Activated naive CD4-positive, alpha-beta T cell treated with anti-CD3 and anti-CD28 coated beads, Interleukin-2, amount 50 U/mL, for 24 hours (primary cell): ENCODE results near the gene RPEL1.
"Not testable (repeated sequence)": the region's sequence is repeated elsewhere in the genome, so short reads cannot be mapped to it uniquely, and the experiment has no call there.

Experiments
- H3K27ac Mint-ChIP-seq: one replicate; pipeline ENCODE4 v1.8.0; 2021; ENCODE audit warnings: mild to moderate bottlenecking, mixed read lengths
- H3K27me3 Mint-ChIP-seq: one replicate; pipeline ENCODE4 v1.8.0; 2021; ENCODE audit warnings: mixed read lengths
- H3K36me3 Mint-ChIP-seq: one replicate; pipeline ENCODE4 v1.8.0; 2021; ENCODE audit warnings: mixed read lengths
- H3K4me1 Mint-ChIP-seq: one replicate; pipeline ENCODE4 v1.8.0; 2021; ENCODE audit warnings: mixed read lengths
- H3K4me3 Mint-ChIP-seq: one replicate; pipeline ENCODE4 v1.8.0; 2021; ENCODE audit warnings: mild to moderate bottlenecking, mixed read lengths
- H3K9me3 Mint-ChIP-seq: one replicate; pipeline ENCODE4 v1.8.0; 2021; ENCODE audit warnings: mixed read lengths

RPEL1 gene

DNA sequence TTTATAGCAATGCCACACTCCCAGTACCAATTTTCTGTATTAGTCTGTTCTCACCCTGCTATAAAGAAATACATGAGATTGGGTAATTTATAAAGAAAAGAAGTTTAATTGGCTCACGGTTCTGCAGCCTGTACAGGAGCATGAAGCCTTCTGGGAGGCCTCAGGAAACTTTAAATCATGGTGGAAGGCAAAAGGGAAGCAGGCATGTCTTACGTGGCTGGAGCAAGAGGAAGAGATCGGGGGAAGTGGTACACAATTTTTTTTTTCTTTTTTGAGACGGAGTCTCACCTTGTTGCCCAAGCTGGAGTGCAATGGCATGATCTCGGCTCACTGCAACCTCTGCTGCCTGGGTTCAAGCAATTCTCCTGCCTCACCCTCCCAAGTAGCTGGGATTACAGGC lies 21.0 kb upstream of the RPEL1 start:
- not testable (repeated sequence) for H3K9me3 Mint-ChIP-seq, H3K4me3 Mint-ChIP-seq, H3K36me3 Mint-ChIP-seq, H3K27me3 Mint-ChIP-seq, H3K4me1 Mint-ChIP-seq, H3K27ac Mint-ChIP-seq

DNA sequence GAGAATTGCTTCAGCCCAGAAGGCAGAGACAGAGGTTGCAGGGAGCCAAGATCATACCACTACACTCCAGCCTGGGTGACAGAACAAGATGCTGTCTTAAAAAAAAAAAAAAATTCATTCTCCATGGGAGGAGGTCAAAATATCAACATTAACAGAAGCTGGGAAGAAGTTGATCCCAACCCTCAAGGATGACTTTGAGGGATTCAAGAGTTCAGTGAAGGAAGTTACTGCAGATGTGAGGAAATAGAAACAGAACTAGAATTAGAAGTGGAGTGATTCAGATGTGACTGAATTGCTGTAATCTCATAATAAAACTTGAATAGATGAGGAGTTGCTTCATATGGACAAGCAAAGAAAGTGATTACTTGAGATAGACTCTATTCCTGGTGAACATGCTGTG lies 19.7 kb upstream of the RPEL1 start:
- no peaks in the 10 kb centered on the region for H3K4me1 Mint-ChIP-seq
- H3K27ac Mint-ChIP-seq: no peak overlapping the region
- peaks cover 5% of the 10 kb centered on the region for H3K9me3 Mint-ChIP-seq
- no peak overlapping the region for H3K4me3 Mint-ChIP-seq
- no peaks in the 10 kb centered on the region for H3K27me3 Mint-ChIP-seq
- peaks cover 7% of the 10 kb centered on the region for H3K36me3 Mint-ChIP-seq

DNA sequence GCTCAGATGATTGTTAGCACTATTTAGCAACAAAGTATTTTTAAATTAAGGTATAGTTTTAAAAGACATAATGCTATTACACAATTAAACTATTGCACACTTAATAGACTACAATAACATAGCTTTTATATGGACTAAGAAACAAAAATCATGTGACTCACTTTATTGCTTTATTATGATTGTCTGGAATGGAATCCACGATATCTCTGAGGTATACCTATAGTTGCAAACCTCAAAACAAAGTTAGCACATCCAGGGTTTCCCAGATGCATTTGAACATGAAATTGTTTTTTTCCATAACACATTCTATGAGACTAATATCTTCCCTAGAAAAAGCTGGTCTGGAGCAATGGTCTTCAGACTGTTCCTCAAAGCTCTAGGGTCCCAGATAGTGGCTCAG lies 18.3 kb upstream of the RPEL1 start:
- Mint-ChIP-seq H3K27ac (no peak overlapping the region), H3K4me1 (no peaks in the 10 kb centered on the region), H3K27me3 (no peaks in the 10 kb centered on the region), H3K9me3 (peaks cover 5% of the 10 kb centered on the region), H3K36me3 (peaks cover 5% of the 10 kb centered on the region), H3K4me3 (no peak overlapping the region)

DNA sequence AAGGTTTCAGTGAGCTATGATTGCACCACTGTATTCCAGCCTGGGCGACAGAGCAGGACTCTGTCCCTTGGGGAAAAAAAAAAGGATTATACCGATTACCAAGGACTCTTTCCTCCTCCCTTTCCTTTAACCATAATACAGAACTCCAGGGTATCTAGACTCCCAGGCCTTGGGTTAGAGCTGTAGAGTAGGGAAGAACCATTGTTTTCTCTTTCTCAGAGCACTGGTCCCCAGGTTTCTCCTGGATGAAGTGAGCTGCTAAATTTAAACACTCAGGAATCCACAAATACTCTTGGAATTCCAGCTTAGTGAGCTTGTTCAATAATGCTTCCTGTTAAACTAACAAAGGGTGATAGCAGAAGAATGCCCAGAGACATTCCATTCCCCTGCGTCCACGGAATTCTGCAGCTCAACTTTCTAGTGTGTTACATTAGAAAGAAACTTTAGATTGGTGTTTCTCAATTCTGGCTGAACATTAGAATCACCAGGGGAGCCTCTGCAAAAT lies 14.6 kb upstream of the RPEL1 start:
- no peaks in the 10 kb centered on the region for H3K9me3 Mint-ChIP-seq
- H3K27ac Mint-ChIP-seq: no peak overlapping the region
- H3K36me3 Mint-ChIP-seq: no peaks in the 10 kb centered on the region
- H3K27me3 Mint-ChIP-seq: no peaks in the 10 kb centered on the region
- H3K4me3 Mint-ChIP-seq: no peak overlapping the region
- no peaks in the 10 kb centered on the region for H3K4me1 Mint-ChIP-seq

DNA sequence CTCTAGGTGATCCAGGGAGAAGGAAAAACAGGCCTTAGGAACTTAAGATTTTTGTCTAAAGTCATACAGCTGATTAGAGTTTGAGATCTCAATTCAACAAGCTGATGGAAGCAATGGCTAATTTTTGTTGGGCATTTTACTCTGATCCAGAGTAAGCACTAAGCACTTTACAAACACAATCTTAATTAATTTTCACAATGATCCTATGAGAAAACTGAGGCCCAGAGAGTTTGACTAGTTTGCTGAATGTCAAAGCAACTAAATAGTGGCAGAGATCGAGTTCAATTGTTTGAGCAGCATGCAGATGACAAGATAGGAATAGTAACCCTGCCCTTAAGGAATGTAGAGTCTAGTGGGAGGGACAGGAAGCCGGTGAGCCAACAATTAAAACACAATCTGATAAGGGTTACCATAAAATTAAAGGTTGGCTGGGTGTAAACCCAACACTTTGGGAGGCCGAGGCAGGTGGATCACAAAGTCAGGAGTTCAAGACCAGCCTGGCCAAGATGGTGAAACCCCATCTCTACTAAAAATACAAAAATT lies 13.5 kb upstream of the RPEL1 start:
- H3K27me3 Mint-ChIP-seq: no peaks in the 10 kb centered on the region
- H3K4me3 Mint-ChIP-seq: no peak overlapping the region
- no peaks in the 10 kb centered on the region for H3K36me3 Mint-ChIP-seq
- no peak overlapping the region for H3K27ac Mint-ChIP-seq
- H3K9me3 Mint-ChIP-seq: no peaks in the 10 kb centered on the region
- H3K4me1 Mint-ChIP-seq: no peaks in the 10 kb centered on the region

DNA sequence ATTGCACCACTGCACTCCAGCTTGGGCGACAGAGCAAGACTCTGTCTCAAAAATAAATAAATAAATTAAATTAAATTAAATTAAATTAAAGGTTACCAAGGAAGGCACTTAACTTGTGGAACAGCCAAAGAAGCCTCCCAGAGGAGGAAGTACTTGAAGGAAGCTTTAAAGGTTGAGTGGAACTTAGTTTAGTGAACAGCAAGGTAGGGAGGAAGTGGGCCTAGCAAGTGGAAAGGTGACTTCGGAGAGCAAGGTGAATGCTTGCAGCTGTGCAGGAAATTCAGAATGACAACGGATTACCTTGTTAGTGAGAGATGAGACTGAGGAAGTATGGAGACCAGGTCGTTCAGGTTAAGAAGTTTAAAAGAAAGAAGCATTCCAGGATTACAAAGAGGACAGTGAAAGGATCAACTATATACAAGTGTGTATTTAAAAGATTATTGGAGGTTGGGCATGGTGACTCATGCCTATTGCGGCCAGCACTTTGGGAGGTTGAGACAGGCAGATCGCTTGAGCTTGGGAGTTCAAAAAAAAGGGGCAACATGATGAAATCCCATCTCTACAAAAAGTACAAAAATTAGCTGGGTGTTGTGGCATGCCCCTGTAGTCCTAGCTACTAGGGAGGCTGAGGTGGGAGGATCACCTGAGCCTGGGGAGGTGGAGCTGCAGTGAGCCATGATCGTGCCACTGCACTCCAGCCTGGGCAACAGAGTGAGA lies 12.8 kb upstream of the RPEL1 start:
- Mint-ChIP-seq H3K4me1 (no peaks in the 10 kb centered on the region), H3K9me3 (no peaks in the 10 kb centered on the region), H3K4me3 (no peak overlapping the region), H3K36me3 (no peaks in the 10 kb centered on the region), H3K27me3 (no peaks in the 10 kb centered on the region), H3K27ac (no peak overlapping the region)

DNA sequence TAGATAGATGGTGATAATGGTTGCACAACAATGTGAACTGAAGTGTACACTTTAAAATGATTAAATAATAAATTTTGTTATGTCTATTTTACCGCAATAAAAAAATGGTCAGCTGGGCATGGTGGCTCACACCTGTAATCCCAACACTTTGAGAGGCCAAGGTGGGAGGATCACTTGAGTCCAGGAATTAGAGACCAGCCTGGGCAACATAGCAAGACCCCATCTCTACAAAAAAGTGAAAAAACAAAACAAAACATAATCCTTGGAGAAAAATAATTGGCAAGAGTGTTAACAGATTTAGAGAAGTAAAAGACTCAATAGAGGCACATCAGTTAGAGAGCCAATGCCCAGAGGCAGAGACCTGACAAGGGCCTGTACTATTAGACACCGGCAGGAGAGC lies 9.9 kb upstream of the RPEL1 start:
- Mint-ChIP-seq H3K36me3 (no peaks in the 10 kb centered on the region), H3K4me3 (no peak overlapping the region), H3K27me3 (no peaks in the 10 kb centered on the region), H3K27ac (peak overlapping the region; percentile 43), H3K4me1 (peaks cover 6% of the 10 kb centered on the region), H3K9me3 (no peaks in the 10 kb centered on the region)

DNA sequence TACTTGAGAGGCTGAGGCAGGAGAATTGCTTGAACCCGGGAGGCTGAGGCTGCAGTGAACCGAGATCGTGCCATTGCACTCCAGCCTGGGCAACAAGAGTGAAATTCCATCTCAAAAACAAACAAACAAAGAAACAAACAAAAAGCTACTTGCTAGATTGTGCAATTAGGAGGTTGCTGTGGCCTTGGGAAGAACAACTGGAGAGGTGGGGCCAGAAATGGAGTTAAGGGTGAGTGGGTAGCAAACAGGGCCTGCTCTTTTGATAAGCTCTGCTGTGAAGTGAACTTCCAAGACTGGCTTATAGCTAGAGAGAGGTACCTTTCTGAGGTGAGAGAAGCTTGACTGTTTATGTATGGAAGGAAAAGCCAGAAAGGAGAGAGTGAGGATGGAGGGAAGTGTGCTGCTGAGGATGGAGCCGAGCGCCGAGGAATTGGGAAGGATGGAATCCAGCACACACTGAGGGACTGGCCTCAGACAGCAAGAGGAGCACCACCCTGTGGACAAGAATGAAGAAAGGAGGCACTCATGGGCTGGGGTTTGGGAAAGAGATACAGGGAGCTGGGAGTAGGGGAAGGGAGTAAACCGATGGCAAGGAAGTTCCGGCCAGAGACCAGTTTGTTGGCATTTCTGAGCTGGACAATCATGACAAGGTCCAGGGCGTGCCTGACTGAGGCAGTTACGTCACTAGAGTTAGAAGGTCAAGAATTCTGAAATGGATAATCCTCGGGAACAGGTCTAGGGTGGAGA lies 7.0 kb upstream of the RPEL1 start:
- H3K36me3 Mint-ChIP-seq: no peaks in the 10 kb centered on the region
- no peak overlapping the region for H3K27ac Mint-ChIP-seq
- H3K27me3 Mint-ChIP-seq: no peaks in the 10 kb centered on the region
- H3K4me1 Mint-ChIP-seq: peaks cover 10% of the 10 kb centered on the region
- no peaks in the 10 kb centered on the region for H3K9me3 Mint-ChIP-seq
- H3K4me3 Mint-ChIP-seq: no peak overlapping the region

DNA sequence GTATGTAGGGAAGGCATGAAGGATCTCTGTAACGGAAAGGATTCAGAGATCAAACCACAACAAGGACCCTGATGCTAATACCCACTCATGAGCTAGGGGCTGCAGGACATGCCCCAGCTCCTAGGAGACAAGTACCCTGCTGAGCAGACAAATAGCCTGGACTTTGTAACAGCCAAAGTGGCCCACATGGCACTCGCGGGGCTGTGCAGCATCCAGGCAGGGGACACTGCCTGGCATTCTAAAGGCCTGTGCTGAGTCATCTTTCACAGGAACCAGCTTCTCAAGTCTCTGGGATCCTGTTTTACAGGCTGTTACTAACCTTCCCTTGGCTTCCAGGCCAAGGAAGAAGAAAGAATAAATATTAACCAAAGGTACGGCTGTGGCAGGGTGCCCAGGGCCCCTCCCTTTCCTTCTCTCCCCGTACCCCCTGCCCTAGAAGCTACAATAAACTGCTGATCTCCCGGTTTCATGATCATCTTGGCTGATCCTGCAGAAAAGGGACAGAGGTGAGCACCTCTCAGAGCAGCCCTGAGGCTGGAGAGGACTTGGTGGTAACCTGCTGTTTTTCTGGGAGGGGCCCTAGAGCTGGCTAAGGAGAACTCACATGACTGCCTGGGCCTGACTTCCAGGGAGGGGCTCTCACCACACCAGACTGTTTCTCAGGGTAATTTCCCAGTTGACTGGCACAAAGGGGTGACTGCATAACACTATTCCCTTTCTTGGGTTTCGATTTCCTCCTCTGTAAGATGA lies 4.2 kb upstream of the RPEL1 start:
- H3K27me3 Mint-ChIP-seq: no peaks in the 10 kb centered on the region
- H3K9me3 Mint-ChIP-seq: no peaks in the 10 kb centered on the region
- H3K27ac Mint-ChIP-seq: no peak overlapping the region
- no peaks in the 10 kb centered on the region for H3K36me3 Mint-ChIP-seq
- H3K4me1 Mint-ChIP-seq: peaks cover 10% of the 10 kb centered on the region
- no peak overlapping the region for H3K4me3 Mint-ChIP-seq

DNA sequence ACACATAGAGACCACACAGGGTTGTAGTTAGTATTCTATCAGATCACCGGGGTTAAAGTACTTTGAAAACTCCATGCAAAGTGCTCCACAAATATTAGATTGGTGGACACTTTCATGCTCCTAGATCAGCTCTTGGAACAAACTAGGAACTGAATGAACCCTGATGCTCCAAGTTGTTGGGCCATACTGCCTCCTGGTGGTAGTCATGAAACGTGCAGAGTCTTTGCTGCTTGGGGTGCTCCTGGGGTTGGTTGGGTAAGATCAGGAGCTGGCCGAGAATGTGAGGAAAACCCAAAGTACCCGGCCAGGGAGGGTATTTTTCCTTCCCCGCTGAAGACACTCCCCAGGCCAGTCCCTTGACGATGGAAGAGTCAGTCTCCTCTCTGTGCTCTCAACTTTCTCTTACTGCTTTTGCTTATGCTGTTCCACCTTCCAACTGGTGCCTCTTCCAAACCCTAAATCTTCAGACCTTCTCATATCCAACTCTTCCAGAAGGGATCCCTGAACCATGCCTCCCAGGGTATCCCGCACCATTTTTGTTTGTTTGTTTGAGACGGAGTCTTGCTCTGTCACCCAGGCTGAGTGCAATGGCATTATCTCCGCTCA lies 918 bp upstream of the RPEL1 start:
- Mint-ChIP-seq H3K27me3 (no peaks in the 10 kb centered on the region), H3K27ac (no peak overlapping the region), H3K4me3 (no peak overlapping the region), H3K9me3 (no peaks in the 10 kb centered on the region), H3K4me1 (peaks cover 10% of the 10 kb centered on the region), H3K36me3 (no peaks in the 10 kb centered on the region)

DNA sequence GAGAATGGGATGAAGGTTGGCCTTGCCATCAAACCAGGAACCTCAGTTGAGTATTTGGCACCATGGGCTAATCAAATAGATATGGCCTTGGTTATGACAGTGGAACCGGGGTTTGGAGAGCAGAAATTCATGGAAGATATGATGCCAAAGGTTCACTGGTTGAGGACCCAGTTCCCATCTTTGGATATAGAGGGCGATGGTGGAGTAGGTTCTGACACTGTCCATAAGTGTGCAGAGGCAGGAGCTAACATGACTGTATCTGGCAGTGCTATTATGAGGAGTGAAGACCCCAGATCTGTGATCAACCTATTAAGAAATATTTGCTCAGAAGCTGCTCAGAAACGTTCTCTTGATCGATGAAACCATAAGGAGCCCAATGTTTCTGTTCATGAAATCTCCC lies 637 bp downstream of the RPEL1 start:
- Mint-ChIP-seq H3K9me3 (no peaks in the 10 kb centered on the region), H3K27ac (no peak overlapping the region), H3K36me3 (no peaks in the 10 kb centered on the region), H3K4me3 (no peak overlapping the region), H3K4me1 (peaks cover 6% of the 10 kb centered on the region), H3K27me3 (no peaks in the 10 kb centered on the region)

DNA sequence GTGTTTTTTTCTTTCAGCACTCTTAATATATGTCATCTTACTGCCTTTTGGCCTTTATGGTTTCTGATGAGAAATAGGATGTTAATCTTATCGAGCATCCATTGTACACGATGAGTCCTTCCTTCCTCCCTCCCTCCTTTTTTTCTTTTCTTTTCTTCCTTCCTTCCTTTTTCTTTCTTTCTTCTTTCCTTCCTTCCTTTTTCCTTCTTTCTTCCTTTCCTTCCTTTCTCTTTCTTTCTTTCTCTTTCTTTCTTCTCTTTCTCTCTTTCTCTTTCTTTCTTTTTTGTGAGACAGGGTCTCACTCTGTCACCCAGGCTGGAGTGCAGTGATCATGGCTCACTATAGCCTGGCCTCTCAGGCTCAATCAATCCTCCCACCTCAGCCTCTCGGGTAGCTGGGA lies 8.4 kb downstream of the RPEL1 start:
- H3K36me3 Mint-ChIP-seq: peaks cover 4% of the 10 kb centered on the region
- H3K4me3 Mint-ChIP-seq: no peak overlapping the region
- no peak overlapping the region for H3K27ac Mint-ChIP-seq
- peaks cover 4% of the 10 kb centered on the region for H3K27me3 Mint-ChIP-seq
- H3K4me1 Mint-ChIP-seq: peaks cover 3% of the 10 kb centered on the region
- peaks cover 5% of the 10 kb centered on the region for H3K9me3 Mint-ChIP-seq

DNA sequence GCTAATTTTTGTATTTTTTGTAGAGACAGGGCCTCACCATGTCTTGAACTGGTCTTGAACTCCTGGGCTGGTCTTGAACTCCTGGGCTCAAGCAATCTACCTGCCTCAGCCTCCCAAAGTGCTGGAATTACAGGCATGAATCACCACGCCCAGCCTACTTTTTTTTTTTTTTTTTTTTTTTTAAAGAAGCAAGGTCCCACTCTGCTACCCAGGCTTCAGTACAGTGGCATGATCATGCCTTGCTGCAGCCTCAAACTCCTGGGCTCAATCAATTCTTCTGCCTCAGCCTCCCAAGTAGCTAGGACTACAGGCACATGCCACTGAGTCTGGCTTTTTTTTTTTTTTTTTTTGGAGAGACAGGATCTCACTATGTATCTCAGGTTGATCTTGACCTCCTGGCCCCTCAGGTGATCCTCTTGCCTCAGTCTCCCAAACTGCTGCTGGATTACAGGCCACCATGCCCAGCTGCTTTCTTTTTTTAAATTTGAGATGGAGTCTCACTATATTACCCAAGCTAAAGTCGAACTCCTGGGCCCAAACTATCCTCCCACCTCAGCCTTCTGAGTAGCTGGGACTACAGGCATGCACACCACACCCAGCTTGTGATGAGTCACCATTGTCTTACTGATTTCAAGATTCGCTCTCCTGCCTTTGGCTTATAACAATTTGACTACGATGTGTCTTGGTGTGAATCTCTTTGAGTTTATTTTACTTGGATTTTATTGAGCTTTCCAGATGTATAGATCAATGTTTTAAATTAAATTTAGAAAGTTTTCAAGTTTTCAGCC lies 9.0 kb downstream of the RPEL1 start:
- H3K9me3 Mint-ChIP-seq: peaks cover 7% of the 10 kb centered on the region
- H3K4me1 Mint-ChIP-seq: peaks cover 3% of the 10 kb centered on the region
- peaks cover 6% of the 10 kb centered on the region for H3K27me3 Mint-ChIP-seq
- no peak overlapping the region for H3K27ac Mint-ChIP-seq
- peaks cover 7% of the 10 kb centered on the region for H3K36me3 Mint-ChIP-seq
- no peak overlapping the region for H3K4me3 Mint-ChIP-seq

DNA sequence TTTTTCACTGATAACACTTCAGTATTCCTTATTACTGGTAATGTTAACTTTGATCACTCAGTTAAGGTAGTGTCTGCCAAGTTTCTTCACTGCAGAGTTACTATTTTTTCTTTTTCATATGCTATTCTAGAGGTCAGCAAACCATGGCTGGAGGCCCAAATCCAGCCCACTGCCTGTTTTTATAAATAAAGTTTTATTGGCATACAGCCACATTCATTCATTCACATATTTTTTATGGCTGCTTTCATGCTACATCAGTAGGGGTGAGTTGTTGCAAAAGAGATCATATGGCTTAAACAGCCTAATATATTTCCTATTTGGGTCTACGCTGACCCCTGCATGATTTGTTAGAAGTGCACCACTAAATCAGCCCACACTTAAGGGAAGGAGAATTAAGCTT lies 10.9 kb downstream of the RPEL1 start:
- Mint-ChIP-seq H3K27me3 (peaks cover 12% of the 10 kb centered on the region), H3K4me3 (no peak overlapping the region), H3K27ac (no peak overlapping the region), H3K4me1 (no peaks in the 10 kb centered on the region), H3K36me3 (peaks cover 10% of the 10 kb centered on the region), H3K9me3 (peaks cover 7% of the 10 kb centered on the region)

DNA sequence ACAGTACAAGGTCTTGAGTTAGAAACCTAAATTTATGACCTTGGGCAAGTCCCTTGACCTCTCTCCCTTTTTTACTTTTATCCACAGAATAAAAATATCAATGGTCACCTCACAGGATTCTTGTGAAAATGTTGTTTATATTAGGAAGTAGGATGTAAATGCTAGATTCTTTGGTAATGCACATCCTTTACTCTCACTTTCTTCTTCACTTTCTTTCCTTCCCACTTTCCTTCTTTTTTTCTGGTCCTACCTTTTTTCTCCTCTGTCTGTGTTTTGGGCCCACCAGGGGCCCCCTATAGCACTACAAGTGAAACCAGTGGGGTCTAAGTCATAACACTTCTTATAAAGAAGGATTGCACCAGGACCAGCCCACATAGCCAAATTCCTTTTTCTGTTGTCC lies 12.1 kb downstream of the RPEL1 start:
- Mint-ChIP-seq H3K9me3 (peaks cover 7% of the 10 kb centered on the region), H3K27ac (no peak overlapping the region), H3K36me3 (peaks cover 10% of the 10 kb centered on the region), H3K4me3 (no peak overlapping the region), H3K4me1 (no peaks in the 10 kb centered on the region), H3K27me3 (peaks cover 15% of the 10 kb centered on the region)
